Mesothelial cell of epicardium (in vitro differentiated cells): ENCODE results near the gene ULK1. TPM values are rescaled to one million over a fixed set of nuclear protein-coding genes. Genes with fewer than 3 reads are reported as not detected.

ENCODE experiments used
- DNase-seq, 2 experiments: peaks; one replicate each; pipeline ENCODE4 v3.0.0; 2021; ENCODE audit warnings: low spot score in 2 of 2; ENCODE audit not compliant: unreplicated experiment in 2 of 2
- H3K27ac Mint-ChIP-seq: 2 replicates; pipeline ENCODE4 v1.8.0; 2021; ENCODE audit warnings: mixed read lengths
- H3K27me3 Mint-ChIP-seq: 2 replicates; pipeline ENCODE4 v1.8.0; 2021; ENCODE audit warnings: low read depth, mixed read lengths
- H3K36me3 Mint-ChIP-seq: 2 replicates; pipeline ENCODE4 v1.8.0; 2021; ENCODE audit warnings: mixed read lengths
- H3K4me1 Mint-ChIP-seq: 2 replicates; pipeline ENCODE4 v1.8.0; 2021; ENCODE audit warnings: mixed read lengths
- H3K4me3 Mint-ChIP-seq: 2 replicates; pipeline ENCODE4 v1.8.0; 2021; ENCODE audit warnings: mild to moderate bottlenecking, moderate library complexity, mixed read lengths
- H3K9me3 Mint-ChIP-seq: 2 replicates; pipeline ENCODE4 v1.8.0; 2021; ENCODE audit warnings: mixed read lengths
- total RNA-seq: library from RNA; stranded (reverse); gene quantifications from 3 replicates; pipeline ENCODE4 v1.2.1, GENCODE V29; 2021
- TF ChIP-seq, protein P1 (sequence below): fragments of 200-600 bp; sonication (generic); IDR thresholded peaks from one replicate; pipeline ENCODE4 v1.5.0; 2021; ENCODE audit warnings: antibody characterized with exemption; ENCODE audit not compliant: unreplicated experiment

ULK1 gene
- total RNA-seq, 1 donor from 2014 or later = 104 TPM

DNA sequence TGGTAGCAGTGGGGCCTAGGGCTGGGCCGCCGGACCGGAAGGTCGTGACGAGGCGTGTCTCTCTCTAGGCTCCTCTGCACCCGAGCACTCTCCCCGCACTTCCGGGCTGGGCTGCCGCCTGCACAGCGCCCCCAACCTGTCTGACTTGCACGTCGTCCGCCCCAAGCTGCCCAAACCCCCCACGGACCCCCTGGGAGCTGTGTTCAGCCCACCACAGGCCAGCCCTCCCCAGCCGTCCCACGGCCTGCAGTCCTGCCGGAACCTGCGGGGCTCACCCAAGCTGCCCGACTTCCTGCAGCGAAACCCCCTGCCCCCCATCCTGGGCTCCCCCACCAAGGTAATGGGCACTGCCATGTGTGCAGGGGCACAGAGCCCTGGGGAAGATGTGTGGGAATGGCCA is 21.4 kb downstream of the ULK1 start:
- Mint-ChIP-seq H3K4me1 (no peaks in the 10 kb centered on the region), H3K4me3 (no peak overlapping the region), H3K27ac (no peak overlapping the region), H3K27me3 (no peaks in the 10 kb centered on the region), H3K9me3 (no peaks in the 10 kb centered on the region), H3K36me3 (peaks cover 3% of the 10 kb centered on the region)
- no peak for DNase-seq
- TF ChIP-seq, protein P1, sequence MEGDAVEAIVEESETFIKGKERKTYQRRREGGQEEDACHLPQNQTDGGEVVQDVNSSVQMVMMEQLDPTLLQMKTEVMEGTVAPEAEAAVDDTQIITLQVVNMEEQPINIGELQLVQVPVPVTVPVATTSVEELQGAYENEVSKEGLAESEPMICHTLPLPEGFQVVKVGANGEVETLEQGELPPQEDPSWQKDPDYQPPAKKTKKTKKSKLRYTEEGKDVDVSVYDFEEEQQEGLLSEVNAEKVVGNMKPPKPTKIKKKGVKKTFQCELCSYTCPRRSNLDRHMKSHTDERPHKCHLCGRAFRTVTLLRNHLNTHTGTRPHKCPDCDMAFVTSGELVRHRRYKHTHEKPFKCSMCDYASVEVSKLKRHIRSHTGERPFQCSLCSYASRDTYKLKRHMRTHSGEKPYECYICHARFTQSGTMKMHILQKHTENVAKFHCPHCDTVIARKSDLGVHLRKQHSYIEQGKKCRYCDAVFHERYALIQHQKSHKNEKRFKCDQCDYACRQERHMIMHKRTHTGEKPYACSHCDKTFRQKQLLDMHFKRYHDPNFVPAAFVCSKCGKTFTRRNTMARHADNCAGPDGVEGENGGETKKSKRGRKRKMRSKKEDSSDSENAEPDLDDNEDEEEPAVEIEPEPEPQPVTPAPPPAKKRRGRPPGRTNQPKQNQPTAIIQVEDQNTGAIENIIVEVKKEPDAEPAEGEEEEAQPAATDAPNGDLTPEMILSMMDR = no peak

DNA sequence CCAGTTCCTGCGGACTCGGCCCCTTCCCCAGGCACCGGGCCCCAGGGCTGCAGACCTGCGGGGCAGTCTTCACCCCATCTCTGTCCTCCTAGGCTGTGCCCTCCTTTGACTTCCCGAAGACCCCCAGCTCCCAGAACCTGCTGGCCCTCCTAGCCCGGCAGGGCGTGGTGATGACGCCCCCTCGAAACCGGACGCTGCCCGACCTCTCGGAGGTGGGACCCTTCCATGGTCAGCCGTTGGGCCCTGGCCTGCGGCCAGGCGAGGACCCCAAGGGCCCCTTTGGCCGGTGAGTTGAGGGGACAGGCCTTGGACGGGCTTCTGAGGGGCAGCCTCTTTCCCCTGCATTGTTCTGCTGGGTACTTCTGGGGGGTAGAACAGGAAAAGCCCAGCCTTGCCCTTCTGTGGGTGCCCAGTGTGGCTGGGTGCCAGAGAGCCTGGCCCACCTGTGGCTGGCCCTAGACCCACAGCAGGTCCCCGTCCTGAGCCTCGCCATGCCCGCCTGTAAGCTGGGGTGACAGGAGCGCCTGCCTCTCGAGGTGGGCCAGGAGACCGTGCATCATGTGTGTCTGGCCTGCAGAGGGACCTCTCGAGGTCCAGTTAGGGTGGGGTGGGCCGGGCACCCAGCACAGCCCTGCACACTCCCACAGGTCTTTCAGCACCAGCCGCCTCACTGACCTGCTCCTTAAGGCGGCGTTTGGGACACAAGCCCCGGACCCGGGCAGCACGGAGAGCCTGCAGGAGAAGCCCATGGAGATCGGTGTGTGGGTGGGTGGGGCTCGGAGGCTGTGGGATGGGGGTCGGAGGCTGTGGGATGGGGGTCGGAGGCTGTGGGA is 22.1 kb downstream of the ULK1 start:
- H3K9me3 Mint-ChIP-seq = no peaks in the 10 kb centered on the region
- no peak for DNase-seq
- H3K27ac Mint-ChIP-seq = no peak overlapping the region
- no peak overlapping the region for H3K4me3 Mint-ChIP-seq
- TF ChIP-seq, protein P1 = no peak
- peaks cover 3% of the 10 kb centered on the region for H3K36me3 Mint-ChIP-seq
- H3K4me1 Mint-ChIP-seq = no peaks in the 10 kb centered on the region
- H3K27me3 Mint-ChIP-seq = no peaks in the 10 kb centered on the region

DNA sequence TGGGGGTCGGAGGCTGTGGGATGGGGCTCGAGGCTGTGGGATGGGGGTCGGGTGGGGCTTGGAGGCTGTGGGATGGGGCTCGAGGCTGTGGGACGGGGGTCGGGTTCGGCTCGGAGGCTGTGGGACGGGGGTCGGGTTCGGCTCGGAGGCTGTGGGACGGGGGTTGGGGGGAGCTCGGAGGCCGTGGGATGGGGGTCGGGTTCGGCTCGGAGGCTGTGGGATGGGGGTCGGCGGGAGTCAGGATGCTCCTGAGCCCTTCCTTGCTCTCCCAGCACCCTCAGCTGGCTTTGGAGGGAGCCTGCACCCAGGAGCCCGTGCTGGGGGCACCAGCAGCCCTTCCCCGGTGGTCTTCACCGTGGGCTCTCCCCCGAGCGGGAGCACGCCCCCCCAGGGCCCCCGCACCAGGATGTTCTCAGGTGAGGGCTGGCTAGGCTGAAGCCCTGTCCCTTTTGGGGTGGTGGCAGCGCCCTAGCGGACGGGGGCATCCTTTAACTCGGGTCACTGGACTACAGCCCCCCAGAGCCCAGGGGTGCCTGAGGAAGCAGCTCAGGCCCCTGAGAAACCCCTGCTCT is 22.8 kb downstream of the ULK1 start:
- Mint-ChIP-seq H3K27me3 (no peaks in the 10 kb centered on the region), H3K4me1 (no peaks in the 10 kb centered on the region), H3K36me3 (peaks cover 3% of the 10 kb centered on the region), H3K9me3 (no peaks in the 10 kb centered on the region), H3K4me3 (no peak overlapping the region), H3K27ac (no peak overlapping the region)
- TF ChIP-seq, protein P1 = no peak
- peak; percentile 59 to 71 for DNase-seq

DNA sequence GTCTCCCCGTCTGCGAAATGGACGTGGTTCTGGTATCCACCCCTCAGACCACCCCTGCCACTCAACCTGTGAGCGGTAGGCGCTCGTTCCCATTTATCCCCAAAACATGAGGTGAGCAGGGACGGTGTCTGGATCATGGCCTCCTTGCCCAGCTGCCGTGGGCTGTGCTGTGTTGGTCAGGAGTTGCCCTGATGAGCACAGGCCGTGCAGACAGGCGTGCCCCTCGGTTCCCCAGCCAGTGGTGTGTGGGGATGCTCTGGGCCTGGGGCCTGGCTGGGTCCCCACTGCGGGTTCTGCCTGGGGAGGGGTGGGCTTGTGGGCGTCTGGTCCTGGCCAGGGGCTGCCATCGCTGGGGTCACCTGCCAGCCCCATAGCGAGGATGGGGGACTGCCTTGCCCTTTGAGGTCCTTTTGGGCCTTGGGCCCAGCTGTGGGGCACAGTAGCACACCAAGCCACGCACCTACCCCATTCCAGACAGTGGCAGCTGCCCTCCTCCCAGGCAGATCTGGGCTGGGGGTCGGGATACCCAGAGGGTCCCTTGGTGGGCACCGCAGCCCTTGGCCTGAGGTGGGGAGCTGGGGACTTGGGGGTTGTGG is 23.4 kb downstream of the ULK1 start:
- H3K27ac Mint-ChIP-seq = no peak overlapping the region
- no peaks in the 10 kb centered on the region for H3K9me3 Mint-ChIP-seq
- H3K36me3 Mint-ChIP-seq = peaks cover 7% of the 10 kb centered on the region
- TF ChIP-seq, protein P1 = no peak
- H3K4me3 Mint-ChIP-seq = no peak overlapping the region
- no peaks in the 10 kb centered on the region for H3K27me3 Mint-ChIP-seq
- DNase-seq = no peak
- no peaks in the 10 kb centered on the region for H3K4me1 Mint-ChIP-seq

DNA sequence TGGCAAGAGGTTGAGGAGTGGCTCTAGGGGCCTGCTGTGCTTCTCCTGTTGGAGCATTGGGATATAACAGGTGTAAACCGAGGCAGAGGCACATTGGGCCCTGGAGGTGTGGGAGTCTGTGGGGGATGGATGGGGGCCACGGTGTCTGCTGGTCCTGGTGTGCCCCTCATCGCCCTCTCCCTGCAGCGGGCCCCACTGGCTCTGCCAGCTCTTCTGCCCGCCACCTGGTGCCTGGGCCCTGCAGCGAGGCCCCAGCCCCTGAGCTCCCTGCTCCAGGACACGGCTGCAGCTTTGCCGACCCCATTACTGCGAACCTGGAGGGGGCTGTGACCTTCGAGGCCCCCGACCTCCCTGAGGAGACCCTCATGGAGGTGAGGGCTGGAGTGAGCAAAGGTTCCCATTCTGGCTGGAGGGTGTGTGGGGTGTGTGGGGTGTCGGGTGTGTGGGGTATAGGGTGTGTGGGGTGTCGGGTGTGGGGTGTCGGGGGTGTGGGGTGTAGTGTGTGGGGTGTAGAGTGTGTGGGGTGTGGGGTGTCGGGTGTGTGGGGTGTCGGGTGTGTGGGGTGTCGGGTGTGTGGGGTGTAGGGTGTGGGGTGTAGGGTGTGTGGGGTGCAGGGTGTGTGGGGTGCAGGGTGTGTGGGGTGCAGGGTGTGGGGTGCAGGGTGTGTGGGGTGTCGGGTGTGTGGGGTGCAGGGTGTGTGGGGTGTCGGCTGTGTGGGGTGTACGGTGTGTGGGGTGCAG is 24.1 kb downstream of the ULK1 start:
- Mint-ChIP-seq H3K4me1 (no peaks in the 10 kb centered on the region), H3K27ac (no peak overlapping the region), H3K27me3 (no peaks in the 10 kb centered on the region), H3K9me3 (no peaks in the 10 kb centered on the region), H3K4me3 (no peak overlapping the region), H3K36me3 (peaks cover 7% of the 10 kb centered on the region)
- TF ChIP-seq, protein P1 = no peak
- DNase-seq = no peak
